Stomach (tissue), 4 donors: ENCODE data around the gene TGM2.

Experiments used
- CTCF ChIP-seq, 7 experiments: fragments of 450-650 bp in 4 of 7; fragments of 200-600 bp in 3 of 7; sonication (generic) in 3 of 7; IDR thresholded peaks; one replicate each; pipeline ENCODE4 v1.5.1; 2016 to 2019; ENCODE audit warnings: antibody characterized with exemption in 7 of 7, control low read depth in 2 of 7, mild to moderate bottlenecking in 1 of 7
- EP300 ChIP-seq: sonication (generic); formaldehyde crosslinking; IDR thresholded peaks from one replicate; pipeline ENCODE4 v1.6.1; 2017; ENCODE audit warnings: antibody characterized with exemption
- POLR2A ChIP-seq, 4 donors: fragments of 450-650 bp; IDR thresholded peaks; one replicate each; pipeline ENCODE4 v1.6.1; 2016; ENCODE audit warnings: antibody characterized with exemption in 4 of 4, control low read depth in 2 of 4, mild to moderate bottlenecking in 1 of 4, moderate library complexity in 1 of 4
- POLR2AphosphoS5 ChIP-seq, 3 donors: sonication (generic); formaldehyde crosslinking; IDR thresholded peaks; one replicate each; pipeline ENCODE4 v1.6.1; 2016; ENCODE audit warnings: antibody characterized with exemption in 3 of 3

GRCh38 chr20:38139977-38140753, 24.9 kb downstream of the TGM2 start:
- TF ChIP-seq POLR2AphosphoS5 (IDR thresholded peaks at IDR 0.05) (no peak), CTCF (IDR thresholded peaks at IDR 0.05) (no peak), POLR2A (IDR thresholded peaks at IDR 0.05) (no peak), EP300 (no peak)
